ENCODE results near the gene PRKCZ.

Gene PRKCZ

GRCh38 chr1:2101531-2101930 is 51.3 kb downstream of the PRKCZ start:
- Histone ChIP-seq H3K9ac (ENCODE audit: low read length) (no peak overlapping the region), H3K4me3 (ENCODE audit: low read depth, low read length) (no peak overlapping the region), H3K4me1 (ENCODE audit: control insufficient read depth in 1 of 2, insufficient read depth in 2 of 2, low read length in 2 of 2) (peaks cover 2 to 3% of the 10 kb centered on the region in 2 experiments), H3K18ac (ENCODE audit: low read length) (no peak overlapping the region), H3K14ac (ENCODE audit: low read length) (no peak overlapping the region), H3K4me2 (ENCODE audit: low read length) (no peak overlapping the region), H4K8ac (ENCODE audit: low read depth, low read length) (no peak overlapping the region), H3K27me3 (ENCODE audit: insufficient read depth, low read length) (no peaks in the 10 kb centered on the region), H3K79me1 (ENCODE audit: low read length) (peaks cover 19% of the 10 kb centered on the region), H2BK5ac (ENCODE audit: low read depth, low read length, poor library complexity) (no peak overlapping the region), H3K23ac (ENCODE audit: low read length) (no peak overlapping the region), H3K27ac (ENCODE audit: low read depth, low read length) (no peak overlapping the region), H2BK120ac (ENCODE audit: insufficient read depth, low read length, poor library complexity) (no peak overlapping the region), H4K91ac (ENCODE audit: low read depth, low read length) (no peak overlapping the region), H2BK12ac (ENCODE audit: low read length) (no peak overlapping the region), H3K79me2 (ENCODE audit: control insufficient read depth, insufficient read depth, low read length, poor library complexity) (no peaks in the 10 kb centered on the region), H3K9me3 (ENCODE audit: insufficient read depth, low read depth, low read length) (peaks cover 16% of the 10 kb centered on the region), H3K4ac (ENCODE audit: low read depth, low read length) (no peak overlapping the region), H4K12ac (ENCODE audit: low read depth, low read length) (no peak overlapping the region), H2AFZ (ENCODE audit: insufficient read depth, low read length, poor library complexity) (no peak overlapping the region), H2AK5ac (ENCODE audit: low read length) (no peak overlapping the region), H3K36me3 (ENCODE audit: control insufficient read depth in 1 of 2, insufficient read depth in 2 of 2, low read length in 2 of 2) (peaks cover 14 to 30% of the 10 kb centered on the region in 2 experiments)
- DNase-seq = no peak
- no CpG with 5 or more reads among the region's 16 CpGs for WGBS (ENCODE audit: extremely low coverage, insufficient coverage, insufficient read length)

- no peak overlapping the region for H3K4me3 ChIP-seq (ENCODE audit: low read depth, low read length)
These were observed 51.7 kb downstream of the PRKCZ start for GRCh38 chr1:2101946-2102345.

DNA sequence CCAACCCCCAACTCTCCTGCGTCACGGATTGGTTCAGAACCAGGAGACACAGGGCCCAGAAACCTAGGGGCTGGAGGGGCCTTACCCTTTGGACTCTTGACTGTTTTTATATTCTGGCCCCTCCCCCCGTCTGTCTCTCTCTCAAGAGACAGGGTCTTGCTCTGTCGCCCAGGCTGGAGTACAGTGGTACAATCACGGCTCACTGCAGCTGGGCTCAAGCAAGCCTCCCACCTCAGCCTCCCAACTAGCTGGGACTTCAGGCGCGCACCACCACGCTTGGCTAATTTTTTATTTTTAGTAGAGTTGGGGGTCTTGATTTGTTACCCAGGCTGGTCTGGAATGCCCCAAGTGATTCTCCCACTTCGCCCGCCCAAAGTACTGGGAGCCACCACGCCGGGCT is 52.5 kb downstream of the PRKCZ start:
- Histone ChIP-seq H2AFZ (ENCODE audit: insufficient read depth, low read length, poor library complexity) (no peak overlapping the region), H3K9me3 (ENCODE audit: insufficient read depth, low read depth, low read length) (peaks cover 6% of the 10 kb centered on the region), H3K27me3 (ENCODE audit: insufficient read depth, low read length) (no peaks in the 10 kb centered on the region), H3K4ac (ENCODE audit: low read depth, low read length) (no peak overlapping the region), H3K4me2 (ENCODE audit: low read length) (no peak overlapping the region), H3K36me3 (ENCODE audit: control insufficient read depth in 1 of 2, insufficient read depth in 2 of 2, low read length in 2 of 2) (peaks cover 22 to 29% of the 10 kb centered on the region in 2 experiments), H4K12ac (ENCODE audit: low read depth, low read length) (no peak overlapping the region), H3K27ac (ENCODE audit: low read depth, low read length) (no peak overlapping the region), H3K79me1 (ENCODE audit: low read length) (peaks cover 19% of the 10 kb centered on the region), H2BK12ac (ENCODE audit: low read length) (no peak overlapping the region), H2AK5ac (ENCODE audit: low read length) (no peak overlapping the region), H4K8ac (ENCODE audit: low read depth, low read length) (no peak overlapping the region), H2BK5ac (ENCODE audit: low read depth, low read length, poor library complexity) (no peak overlapping the region), H3K23ac (ENCODE audit: low read length) (no peak overlapping the region), H3K18ac (ENCODE audit: low read length) (no peak overlapping the region), H4K91ac (ENCODE audit: low read depth, low read length) (peak overlapping the region; percentile 39), H2BK120ac (ENCODE audit: insufficient read depth, low read length, poor library complexity) (no peak overlapping the region), H3K14ac (ENCODE audit: low read length) (no peak overlapping the region), H3K9ac (ENCODE audit: low read length) (no peak overlapping the region), H3K79me2 (ENCODE audit: control insufficient read depth, insufficient read depth, low read length, poor library complexity) (no peaks in the 10 kb centered on the region), H3K4me3 (ENCODE audit: low read depth, low read length) (no peak overlapping the region), H3K4me1 (ENCODE audit: control insufficient read depth in 1 of 2, insufficient read depth in 2 of 2, low read length in 2 of 2) (peaks cover 2 to 3% of the 10 kb centered on the region in 2 experiments)
- WGBS (ENCODE audit: extremely low coverage, insufficient coverage, insufficient read length) = no CpG with 5 or more reads among the region's 12 CpGs
- no peak for DNase-seq

More at GRCh38 chr1:2101946-2102345, 51.7 kb downstream of the PRKCZ start:
- peak overlapping the region; percentile 37 for H3K14ac ChIP-seq (ENCODE audit: low read length)
- no peak overlapping the region for H2AFZ ChIP-seq (ENCODE audit: insufficient read depth, low read length, poor library complexity)
- no peak overlapping the region for H3K23ac ChIP-seq (ENCODE audit: low read length)
- no peak overlapping the region for H2AK5ac ChIP-seq (ENCODE audit: low read length)
- no peak overlapping the region for H4K8ac ChIP-seq (ENCODE audit: low read depth, low read length)
- H3K79me2 ChIP-seq (ENCODE audit: control insufficient read depth, insufficient read depth, low read length, poor library complexity) = no peaks in the 10 kb centered on the region
- H2BK120ac ChIP-seq (ENCODE audit: insufficient read depth, low read length, poor library complexity) = peak overlapping the region; percentile 20
- H3K9ac ChIP-seq (ENCODE audit: low read length) = no peak overlapping the region
- no peak overlapping the region for H2BK5ac ChIP-seq (ENCODE audit: low read depth, low read length, poor library complexity)
- no peak overlapping the region for H4K12ac ChIP-seq (ENCODE audit: low read depth, low read length)
- peaks cover 19% of the 10 kb centered on the region for H3K79me1 ChIP-seq (ENCODE audit: low read length)
- peaks cover 2 to 3% of the 10 kb centered on the region in 2 experiments for H3K4me1 ChIP-seq (ENCODE audit: control insufficient read depth in 1 of 2, insufficient read depth in 2 of 2, low read length in 2 of 2)
- no peak overlapping the region for H3K27ac ChIP-seq (ENCODE audit: low read depth, low read length)
- no peak overlapping the region for H3K4ac ChIP-seq (ENCODE audit: low read depth, low read length)
- H2BK12ac ChIP-seq (ENCODE audit: low read length) = no peak overlapping the region
- no peak for DNase-seq
- peaks cover 14 to 30% of the 10 kb centered on the region in 2 experiments for H3K36me3 ChIP-seq (ENCODE audit: control insufficient read depth in 1 of 2, insufficient read depth in 2 of 2, low read length in 2 of 2)
- H3K18ac ChIP-seq (ENCODE audit: low read length) = no peak overlapping the region
- WGBS (ENCODE audit: extremely low coverage, insufficient coverage, insufficient read length) = no CpG with 5 or more reads among the region's 8 CpGs
- H3K27me3 ChIP-seq (ENCODE audit: insufficient read depth, low read length) = no peaks in the 10 kb centered on the region
- no peak overlapping the region for H4K91ac ChIP-seq (ENCODE audit: low read depth, low read length)
- H3K9me3 ChIP-seq (ENCODE audit: insufficient read depth, low read depth, low read length) = peaks cover 13% of the 10 kb centered on the region
- H3K4me2 ChIP-seq (ENCODE audit: low read length) = no peak overlapping the region

- Histone ChIP-seq H3K36me3 (ENCODE audit: control insufficient read depth in 1 of 2, insufficient read depth in 2 of 2, low read length in 2 of 2) (peaks cover 24 to 27% of the 10 kb centered on the region in 2 experiments), H3K23ac (ENCODE audit: low read length) (no peak overlapping the region), H4K12ac (ENCODE audit: low read depth, low read length) (no peak overlapping the region), H3K14ac (ENCODE audit: low read length) (no peak overlapping the region), H3K27ac (ENCODE audit: low read depth, low read length) (peak overlapping the region; percentile 24), H3K4me1 (ENCODE audit: control insufficient read depth in 1 of 2, insufficient read depth in 2 of 2, low read length in 2 of 2) (peaks cover 3 to 5% of the 10 kb centered on the region in 2 experiments), H3K9me3 (ENCODE audit: insufficient read depth, low read depth, low read length) (peaks cover 4% of the 10 kb centered on the region), H3K79me2 (ENCODE audit: control insufficient read depth, insufficient read depth, low read length, poor library complexity) (no peaks in the 10 kb centered on the region), H4K91ac (ENCODE audit: low read depth, low read length) (peak overlapping the region; percentile 69), H2BK120ac (ENCODE audit: insufficient read depth, low read length, poor library complexity) (peak overlapping the region; percentile 9), H3K4ac (ENCODE audit: low read depth, low read length) (no peak overlapping the region), H3K79me1 (ENCODE audit: low read length) (peaks cover 22% of the 10 kb centered on the region), H2AFZ (ENCODE audit: insufficient read depth, low read length, poor library complexity) (no peak overlapping the region), H4K8ac (ENCODE audit: low read depth, low read length) (no peak overlapping the region), H2BK5ac (ENCODE audit: low read depth, low read length, poor library complexity) (no peak overlapping the region), H3K9ac (ENCODE audit: low read length) (no peak overlapping the region), H2BK12ac (ENCODE audit: low read length) (no peak overlapping the region), H3K4me3 (ENCODE audit: low read depth, low read length) (no peak overlapping the region), H3K18ac (ENCODE audit: low read length) (no peak overlapping the region), H3K4me2 (ENCODE audit: low read length) (no peak overlapping the region), H2AK5ac (ENCODE audit: low read length) (no peak overlapping the region), H3K27me3 (ENCODE audit: insufficient read depth, low read length) (no peaks in the 10 kb centered on the region)
- WGBS (ENCODE audit: extremely low coverage, insufficient coverage, insufficient read length) = no CpG with 5 or more reads among the region's 25 CpGs
- peak in 1 of 2 donors; percentile 44 for DNase-seq
These were observed 53.2 kb downstream of the PRKCZ start for GRCh38 chr1:2103266-2103900.
